Midbrain (tissue), 1 donor: ENCODE results near the gene KCNIP4.

Experiments
- DNase-seq: peaks from one replicate; lab custom pipeline; 2025; lab: John Stamatoyannopoulos, UW

The KCNIP4 gene

DNA sequence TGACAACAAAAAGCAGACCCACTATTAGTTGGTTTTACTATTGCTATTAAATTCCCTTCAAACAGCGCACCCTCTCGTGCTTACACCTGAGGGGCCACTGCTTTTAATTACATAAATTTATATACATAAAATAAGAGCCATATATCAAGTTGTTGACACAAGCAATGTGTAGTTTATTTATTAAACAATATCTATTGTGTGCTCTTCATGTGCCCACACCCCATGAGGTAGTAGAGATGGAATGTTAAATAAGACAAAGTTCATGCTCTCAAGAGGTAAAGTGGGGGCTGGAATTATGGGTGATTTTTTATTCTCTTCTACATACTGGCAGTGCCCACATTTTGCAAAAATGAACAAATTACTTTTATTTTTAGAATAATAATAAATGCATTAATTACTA is 47.3 kb downstream of the KCNIP4 start:
- no peak for DNase-seq

DNA sequence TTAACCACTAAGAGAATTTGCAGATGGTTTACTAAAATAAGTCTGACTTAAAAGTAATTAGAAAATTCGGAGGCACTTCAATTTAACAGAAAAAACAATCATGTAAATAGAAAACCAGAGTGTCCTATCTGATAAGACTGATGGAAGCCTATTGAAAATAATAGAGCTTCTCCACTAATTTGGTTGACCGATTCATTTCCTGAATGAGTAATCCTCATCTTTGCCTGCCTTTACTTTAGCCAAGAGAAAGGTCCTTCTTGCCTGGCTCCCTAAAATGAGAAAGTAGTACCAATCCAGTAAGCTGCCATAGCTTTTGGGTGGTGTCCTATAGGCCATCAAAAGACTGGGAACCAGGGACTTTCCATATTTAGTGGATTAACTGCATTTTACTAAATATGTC is 48.4 kb downstream of the KCNIP4 start:
- no peak for DNase-seq

- DNase-seq, result no peak
Observed at GRCh38 chr4:21898101-21898500, 50.5 kb downstream of the KCNIP4 start.

DNA sequence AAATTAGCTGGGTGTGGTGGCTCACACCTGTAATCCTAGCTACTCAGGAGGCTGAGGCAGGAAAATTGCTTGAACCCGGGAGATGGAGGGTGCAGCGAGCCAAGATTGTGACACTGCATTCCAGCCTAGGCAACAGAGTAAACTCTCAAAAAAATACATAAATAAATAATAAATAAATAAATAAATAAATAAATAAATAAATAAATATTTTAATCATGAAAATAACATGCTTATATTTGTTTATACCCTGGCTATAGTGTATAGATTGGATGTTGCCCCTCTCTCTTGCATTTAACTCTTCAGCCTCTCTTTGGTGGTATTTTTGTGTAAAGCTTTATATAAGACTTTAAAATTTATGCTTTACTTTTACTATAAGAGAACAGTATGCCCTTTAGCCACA is 51.8 kb downstream of the KCNIP4 start:
- no peak for DNase-seq

DNA sequence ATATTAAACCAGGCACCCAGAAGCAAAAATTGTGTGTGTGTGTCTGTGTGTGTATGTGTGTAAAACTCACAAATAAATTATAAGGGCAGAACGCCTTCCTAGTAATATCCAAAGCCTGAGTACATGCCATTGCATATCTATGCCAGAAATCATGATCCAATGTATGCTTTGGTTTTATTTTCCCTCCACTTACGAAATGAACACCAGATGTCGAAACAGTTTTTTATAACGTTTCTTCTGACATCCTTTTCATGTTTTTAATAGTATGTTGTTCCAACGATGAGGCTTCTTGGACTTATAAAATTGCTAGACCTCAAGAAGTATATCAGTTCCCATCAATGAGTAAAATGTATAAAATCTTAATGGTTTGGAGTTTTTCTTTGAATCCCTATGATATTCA is 55.4 kb downstream of the KCNIP4 start:
- no peak for DNase-seq

DNA sequence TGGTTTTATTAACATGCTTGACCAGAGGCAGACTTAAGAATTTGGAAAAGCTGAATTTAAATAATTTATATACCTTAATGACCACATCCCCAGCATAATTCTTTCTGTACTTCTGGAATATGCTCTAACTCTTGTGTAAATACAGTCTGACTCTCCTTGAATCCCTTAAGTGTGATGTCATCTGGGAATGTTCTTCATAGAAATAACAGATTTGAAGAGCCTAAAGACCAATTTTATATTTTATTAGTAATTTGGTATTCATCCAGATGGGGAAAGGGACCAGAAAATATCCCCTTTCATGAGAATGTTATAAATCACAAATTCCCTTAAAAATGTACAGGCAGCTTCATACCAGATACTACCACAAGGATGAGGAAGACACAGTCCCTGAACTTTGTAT is 58.3 kb downstream of the KCNIP4 start:
- no peak for DNase-seq

GRCh38 chr4:21888195-21888976 is 60.2 kb downstream of the KCNIP4 start:
- DNase-seq, result no peak

- no peak for DNase-seq
Observed at GRCh38 chr4:21887481-21887880, 61.1 kb downstream of the KCNIP4 start.

GRCh38 chr4:21885770-21886169 is 62.8 kb downstream of the KCNIP4 start:
- DNase-seq, result no peak

GRCh38 chr4:21885241-21885640 is 63.3 kb downstream of the KCNIP4 start:
- DNase-seq, result no peak

GRCh38 chr4:21884615-21885014 is 64.0 kb downstream of the KCNIP4 start:
- DNase-seq, result no peak

GRCh38 chr4:21882051-21882839 is 66.3 kb downstream of the KCNIP4 start:
- DNase-seq, result no peak

- no peak for DNase-seq
Observed at GRCh38 chr4:21879187-21879586, 69.4 kb downstream of the KCNIP4 start.

DNA sequence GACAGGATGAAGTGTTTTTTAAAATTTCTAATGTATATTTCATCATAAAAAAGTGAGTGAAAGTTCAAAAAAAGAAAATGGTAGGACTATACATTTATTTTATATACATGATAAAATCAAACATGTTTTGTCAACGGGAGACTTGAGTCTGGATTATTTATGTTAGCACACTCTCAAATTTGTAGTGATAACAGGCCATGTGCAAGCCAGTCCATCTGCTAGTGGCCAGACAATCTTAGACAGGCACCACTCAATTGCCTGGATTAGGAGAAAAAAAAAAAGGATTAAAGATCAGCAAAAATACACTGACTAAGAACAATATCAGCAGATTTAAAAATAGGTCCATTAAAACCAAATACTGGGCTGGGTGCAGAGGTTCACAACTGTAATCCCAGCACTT is 71.9 kb downstream of the KCNIP4 start:
- DNase-seq, result no peak

DNA sequence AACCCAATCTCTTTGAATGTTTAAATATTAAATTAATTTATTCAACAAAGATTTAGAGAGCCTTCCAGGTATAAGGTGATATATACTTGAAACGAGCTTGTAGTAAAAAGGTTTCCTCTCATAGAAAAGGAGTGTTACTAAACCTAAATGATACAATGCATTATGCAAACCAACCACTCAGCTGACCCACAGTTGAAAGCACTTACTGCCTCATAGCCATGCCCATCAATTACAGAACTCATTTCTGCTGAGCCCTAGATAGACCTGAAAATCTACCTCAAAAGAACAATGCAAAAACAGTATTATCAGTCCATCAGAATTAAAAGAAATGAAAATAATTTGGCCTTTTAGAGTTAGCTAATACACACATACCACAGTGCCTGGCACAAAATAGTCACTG is 75.4 kb downstream of the KCNIP4 start:
- no peak for DNase-seq

DNA sequence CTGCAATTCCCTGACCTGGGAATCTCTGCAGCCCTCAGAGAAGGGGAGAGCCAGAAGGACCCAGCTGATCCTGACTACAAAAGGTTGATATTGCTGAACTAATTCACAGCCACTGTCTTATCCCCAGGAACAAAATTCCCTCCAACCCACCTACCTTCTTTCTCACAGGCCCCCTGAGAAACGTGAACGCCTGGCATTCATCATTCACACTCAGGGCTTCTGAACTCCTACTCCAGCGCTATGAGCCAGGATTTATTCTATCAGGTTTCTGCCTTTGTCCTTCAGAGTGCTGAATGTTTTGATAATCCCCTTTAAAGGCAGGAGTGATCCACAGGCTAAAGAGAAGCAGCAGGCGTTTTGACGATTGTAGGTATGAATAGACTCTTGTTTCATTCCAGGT is 76.5 kb downstream of the KCNIP4 start:
- DNase-seq, result no peak

DNA sequence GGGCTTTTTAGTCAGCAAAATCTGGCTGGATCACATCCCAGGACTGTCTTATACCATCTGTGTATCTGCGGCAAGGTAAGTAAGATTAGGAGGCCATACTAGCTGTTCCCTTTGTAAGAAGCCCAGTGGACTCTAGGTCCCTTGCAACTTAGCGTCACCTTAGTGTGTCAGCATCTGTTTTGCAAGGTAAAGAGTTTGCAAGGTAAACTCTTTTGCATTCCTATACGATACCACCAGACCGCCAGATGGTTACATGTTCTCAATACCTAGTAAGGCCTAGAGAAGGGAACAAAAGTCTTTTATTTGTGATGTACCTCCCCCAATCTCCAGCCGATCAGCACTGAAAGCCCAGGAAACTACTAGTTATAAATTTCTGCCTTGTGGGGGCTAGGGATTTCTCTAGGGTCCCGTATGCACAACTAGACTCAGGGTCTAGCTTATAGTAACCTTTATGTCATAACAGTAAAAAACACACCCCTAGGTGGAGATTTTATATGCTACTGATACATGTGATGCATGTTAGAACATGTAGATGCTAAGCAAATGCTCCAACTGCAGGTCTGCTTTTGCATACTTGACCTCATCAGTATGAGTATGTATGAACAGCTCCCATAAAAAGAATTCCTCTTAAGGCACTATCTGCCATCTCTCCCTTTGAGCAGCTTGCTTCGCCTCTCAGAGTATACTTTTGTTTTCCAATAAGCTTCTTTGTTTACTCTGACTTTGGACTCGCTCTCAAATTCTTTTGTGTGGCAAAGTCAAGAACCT is 78.4 kb downstream of the KCNIP4 start:
- no peak for DNase-seq

DNA sequence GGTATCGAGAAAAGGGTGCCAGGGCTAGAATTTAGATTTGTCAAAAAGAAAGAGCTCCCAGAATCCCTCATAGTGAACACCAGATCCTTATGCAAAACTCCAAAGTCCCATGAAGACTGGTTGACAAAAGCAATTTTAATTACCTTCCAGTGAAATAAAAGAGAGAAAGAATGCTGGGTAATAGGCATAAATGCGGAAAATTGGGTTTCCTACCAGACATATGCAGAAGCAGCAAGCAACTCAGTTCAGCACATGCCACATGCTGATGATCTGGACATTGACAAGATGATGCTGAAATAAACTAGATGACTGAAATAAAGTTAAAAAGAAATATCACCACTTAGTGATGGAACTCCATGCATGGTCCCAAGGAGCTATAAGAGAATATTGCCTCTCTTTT is 83.9 kb downstream of the KCNIP4 start:
- no peak for DNase-seq

GRCh38 chr4:21862917-21863316 is 85.7 kb downstream of the KCNIP4 start:
- DNase-seq, result no peak

- DNase-seq, result no peak
Observed at GRCh38 chr4:21858971-21859370, 89.6 kb downstream of the KCNIP4 start.

- DNase-seq, result no peak
Observed at GRCh38 chr4:21856754-21857153, 91.8 kb downstream of the KCNIP4 start.

DNA sequence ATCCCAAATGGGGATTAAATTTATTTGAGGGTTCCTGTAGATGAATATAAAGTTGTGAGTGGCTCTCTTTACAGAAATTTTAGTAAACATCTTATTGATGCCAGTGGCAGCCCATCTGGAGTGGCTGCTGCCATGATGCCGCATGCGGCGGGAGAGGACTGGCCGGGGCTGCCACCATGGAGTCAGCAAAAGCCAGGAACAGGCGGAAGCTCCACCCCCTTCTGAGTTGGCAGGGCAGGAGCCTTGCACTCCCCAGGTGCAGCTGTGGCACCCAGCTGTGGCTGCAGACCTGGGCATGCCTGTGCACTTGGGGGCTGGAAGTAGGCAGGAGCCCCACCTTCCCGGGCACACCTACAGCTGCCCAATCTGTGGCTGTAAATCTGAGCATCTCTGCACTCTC is 92.3 kb downstream of the KCNIP4 start:
- no peak for DNase-seq

DNA sequence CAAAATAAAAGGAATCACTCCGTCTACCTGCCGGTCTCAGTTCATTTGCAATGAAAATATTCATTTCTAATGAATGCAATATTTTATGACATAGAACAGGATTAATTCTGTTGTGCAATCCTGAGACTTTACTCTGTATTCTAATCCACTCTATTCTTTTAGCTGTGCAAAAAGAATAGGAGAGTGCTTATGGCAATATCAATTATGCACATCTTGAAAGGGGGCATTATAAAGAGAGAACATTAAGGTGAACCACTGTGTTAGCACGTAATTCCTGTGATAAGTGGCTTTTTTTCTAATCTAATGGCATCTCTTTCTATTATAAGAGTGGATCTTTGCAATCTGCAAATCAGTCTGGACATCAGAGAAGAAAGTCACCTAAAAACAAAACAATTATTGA is 99.5 kb downstream of the KCNIP4 start:
- DNase-seq, result no peak
